PC-3 (cell line): ENCODE measurements around the gene SULF2.
A peak's percentile ranks its signal among the peaks of the same experiment; 100 is the strongest.

ENCODE experiments used
- CTCF ChIP-seq: fragments of 300-600 bp; sonication (generic); conservative IDR thresholded peaks from 2 replicates; pipeline ENCODE4 v1.5.1; 2017; ENCODE audit warnings: antibody characterized with exemption, low read depth, mild to moderate bottlenecking, low read length
- EZH2phosphoT487 ChIP-seq: fragments of 300-600 bp; sonication (generic); IDR thresholded peaks from 2 replicates; pipeline ENCODE4 v1.6.1; 2018; ENCODE audit warnings: mild to moderate bottlenecking, antibody characterized with exemption, low read length, borderline replicate concordance

GRCh38 chr20:47782920-47783552, 2.2 kb downstream of the SULF2 start:
- TF ChIP-seq EZH2phosphoT487 (no peak), CTCF (peak; percentile 34; the same call in 1 of the 2 replicates)
